Measurements from ENCODE around the gene OR1I1.
A peak's percentile ranks its signal among the peaks of the same experiment; 100 is the strongest.

The OR1I1 gene, protein sequence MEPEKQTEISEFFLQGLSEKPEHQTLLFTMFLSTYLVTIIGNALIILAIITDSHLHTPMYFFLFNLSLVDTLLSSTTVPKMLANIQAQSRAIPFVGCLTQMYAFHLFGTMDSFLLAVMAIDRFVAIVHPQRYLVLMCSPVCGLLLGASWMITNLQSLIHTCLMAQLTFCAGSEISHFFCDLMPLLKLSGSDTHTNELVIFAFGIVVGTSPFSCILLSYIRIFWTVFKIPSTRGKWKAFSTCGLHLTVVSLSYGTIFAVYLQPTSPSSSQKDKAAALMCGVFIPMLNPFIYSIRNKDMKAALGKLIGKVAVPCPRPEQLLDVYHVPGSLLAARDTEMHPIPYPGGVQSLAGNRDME

DNA sequence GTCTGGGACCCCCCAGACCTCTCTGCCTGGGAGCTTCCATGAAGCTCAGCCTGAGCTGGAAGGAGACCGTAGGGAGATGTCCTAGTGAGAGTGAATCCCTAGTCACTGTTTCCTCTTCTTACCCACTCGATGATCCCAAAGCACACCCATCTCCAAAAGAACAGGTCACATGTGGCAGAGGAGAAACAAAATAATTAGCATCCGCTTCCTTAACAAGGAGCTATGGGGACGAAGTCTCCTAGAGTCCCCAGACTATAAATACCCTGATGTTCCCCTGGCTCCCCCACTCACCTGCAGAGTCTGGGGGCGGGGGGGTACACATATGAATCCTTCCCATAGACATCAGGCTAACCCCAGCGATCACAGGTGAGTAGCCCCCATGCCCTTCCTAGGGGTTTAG is at the start of gene OR1I1:
TSS of gene OR1I1 (plus strand) at position 301 of the 400 bp plus-strand sequence. CDS start 4,855 bp downstream, outside the sequence.
- no peak within 1 kb of the TSS for H3K4me3 ChIP-seq (ENCODE audit: low read depth, low read length)
- DNase-seq (ENCODE audit: low read depth, low spot score): no peak
- TF ChIP-seq CTCF (IDR thresholded peaks at IDR 0.05; ENCODE audit: low read depth, low read length): no peak
- in situ Hi-C loops (cut with HindIII; ENCODE audit: low sequenced_read_pairs): no loop called here

- in situ Hi-C loops (cut with HindIII; ENCODE audit: low sequenced_read_pairs): no loop called here
- DNase-seq (ENCODE audit: low read depth, low spot score): no peak
- no peak for TF ChIP-seq CTCF (IDR thresholded peaks at IDR 0.05; ENCODE audit: low read depth, low read length)
- no peak overlapping the region for H3K4me3 ChIP-seq (ENCODE audit: low read depth, low read length)
Observed at GRCh38 chr19:15035795-15036311, 46.2 kb upstream of the OR1I1 start.

GRCh38 chr19:15037586-15037985 is 44.4 kb upstream of the OR1I1 start:
- H3K4me3 ChIP-seq (ENCODE audit: low read depth, low read length): no peak overlapping the region
- in situ Hi-C loops (cut with HindIII; ENCODE audit: low sequenced_read_pairs): no loop called here
- DNase-seq (ENCODE audit: low read depth, low spot score): no peak
- TF ChIP-seq CTCF (IDR thresholded peaks at IDR 0.05; ENCODE audit: low read depth, low read length): no peak

DNA sequence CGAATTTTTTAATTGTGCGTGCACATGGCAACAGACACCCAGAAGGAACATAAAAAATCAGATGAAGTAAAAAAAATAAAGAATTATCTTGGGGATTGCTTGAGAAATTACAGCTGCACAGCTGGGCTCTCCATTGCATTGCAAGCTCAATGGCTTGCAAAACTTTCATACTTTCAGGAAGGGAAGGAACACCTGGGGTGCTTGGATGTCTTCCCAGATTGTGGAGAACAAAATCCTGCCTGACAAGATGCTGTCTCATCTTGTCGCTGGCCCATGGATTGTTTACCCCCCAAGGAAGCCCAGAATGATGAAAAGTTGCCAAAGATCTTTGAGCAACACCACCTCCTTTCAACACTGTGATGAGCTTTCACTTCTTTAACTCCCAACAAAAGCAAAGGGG is 43.7 kb upstream of the OR1I1 start:
- no peak for TF ChIP-seq CTCF (IDR thresholded peaks at IDR 0.05; ENCODE audit: low read depth, low read length)
- H3K4me3 ChIP-seq (ENCODE audit: low read depth, low read length): no peak overlapping the region
- in situ Hi-C loops (cut with HindIII; ENCODE audit: low sequenced_read_pairs): no loop called here

GRCh38 chr19:15042003-15042402 is 40.0 kb upstream of the OR1I1 start:
- DNase-seq (ENCODE audit: low read depth, low spot score): no peak
- H3K4me3 ChIP-seq (ENCODE audit: low read depth, low read length): no peak overlapping the region
- in situ Hi-C loops (cut with HindIII; ENCODE audit: low sequenced_read_pairs): no loop called here
- TF ChIP-seq CTCF (IDR thresholded peaks at IDR 0.05; ENCODE audit: low read depth, low read length): no peak

More for the DNA sequence above, 43.7 kb upstream of the OR1I1 start:
- peak; percentile 78 for DNase-seq (ENCODE audit: low read depth, low spot score)

GRCh38 chr19:15042826-15043225 is 39.2 kb upstream of the OR1I1 start:
- in situ Hi-C loops (cut with HindIII; ENCODE audit: low sequenced_read_pairs): no loop called here
- DNase-seq (ENCODE audit: low read depth, low spot score): no peak
- no peak overlapping the region for H3K4me3 ChIP-seq (ENCODE audit: low read depth, low read length)
- TF ChIP-seq CTCF (IDR thresholded peaks at IDR 0.05; ENCODE audit: low read depth, low read length): no peak
